ENCODE measurements around the gene SYF2.
A peak's percentile ranks its signal among the peaks of the same experiment; 100 is the strongest.
"Not testable (repeated sequence)": the region's sequence is repeated elsewhere in the genome, so short reads cannot be mapped to it uniquely, and the experiment has no call there.

The SYF2 gene

DNA sequence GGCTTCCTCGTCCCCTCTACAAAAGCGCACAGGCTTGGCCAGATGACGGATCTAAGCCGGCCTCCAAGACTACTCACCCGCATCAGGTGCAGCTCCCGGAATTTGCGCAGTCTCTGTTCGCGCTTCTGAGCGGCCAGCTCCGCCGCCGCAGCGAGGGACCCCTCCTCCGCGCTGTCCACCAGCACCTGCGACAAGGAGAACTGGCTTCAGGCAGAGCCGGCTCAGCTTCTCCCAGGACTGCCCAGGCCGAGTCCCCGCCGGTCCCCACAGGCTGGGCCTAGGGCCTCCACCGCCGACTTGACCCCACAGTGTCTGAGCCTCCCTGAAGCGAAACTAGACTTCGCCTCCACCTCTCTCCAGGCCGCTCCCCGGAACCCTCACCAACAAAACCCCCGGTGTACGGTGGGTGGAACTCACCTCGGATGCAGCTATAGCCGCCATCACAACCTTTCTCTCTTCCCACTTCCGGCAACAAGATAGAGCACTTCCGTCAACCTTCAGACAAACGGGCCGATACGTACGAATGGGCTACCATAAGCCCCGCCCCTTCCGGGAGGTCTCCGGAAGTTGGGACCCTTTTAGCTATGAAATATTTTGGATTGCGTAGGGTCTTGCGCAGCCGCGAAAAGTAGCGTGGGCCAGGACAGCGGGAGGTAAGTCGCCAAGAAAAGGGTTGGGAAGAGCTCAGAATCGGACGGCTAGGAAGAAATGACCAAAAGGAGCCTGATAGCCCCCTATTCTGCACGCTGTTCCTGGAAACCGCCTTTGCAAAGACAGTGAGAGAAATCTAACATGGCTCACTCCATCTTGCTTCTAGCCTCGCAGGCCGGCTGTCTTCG is at the start of gene SYF2:
Gene SYF2 (minus strand): TSS at position 476 of the 839 bp plus-strand sequence. CDS start 35 bp downstream, at position 441.
- peak; percentile 72 to 83 (median 77) for DNase-seq (ENCODE audit: low read depth in 3 of 3)

DNA sequence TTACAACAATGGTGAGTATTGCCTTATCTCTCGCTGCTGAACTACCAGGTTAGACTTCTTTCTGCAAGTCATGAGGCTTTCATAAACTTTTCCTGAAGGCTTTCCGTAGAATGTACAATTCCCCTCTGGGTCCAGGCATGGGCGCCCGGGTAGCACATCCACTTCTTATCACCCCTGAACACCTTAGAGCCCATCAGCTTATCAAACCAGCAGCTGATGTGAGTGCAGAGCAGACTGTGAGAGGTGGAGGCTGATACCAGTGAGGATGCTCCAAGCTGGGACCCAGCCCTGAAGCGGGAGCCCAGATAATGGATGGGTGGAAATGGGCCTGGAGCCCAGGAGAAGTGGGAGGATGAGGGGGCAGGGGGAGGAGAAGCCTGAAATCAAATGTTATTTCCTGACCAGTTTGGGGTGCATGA is 47.4 kb upstream of the SYF2 start:
- not testable (repeated sequence) for DNase-seq (ENCODE audit: low read depth in 3 of 3)

DNA sequence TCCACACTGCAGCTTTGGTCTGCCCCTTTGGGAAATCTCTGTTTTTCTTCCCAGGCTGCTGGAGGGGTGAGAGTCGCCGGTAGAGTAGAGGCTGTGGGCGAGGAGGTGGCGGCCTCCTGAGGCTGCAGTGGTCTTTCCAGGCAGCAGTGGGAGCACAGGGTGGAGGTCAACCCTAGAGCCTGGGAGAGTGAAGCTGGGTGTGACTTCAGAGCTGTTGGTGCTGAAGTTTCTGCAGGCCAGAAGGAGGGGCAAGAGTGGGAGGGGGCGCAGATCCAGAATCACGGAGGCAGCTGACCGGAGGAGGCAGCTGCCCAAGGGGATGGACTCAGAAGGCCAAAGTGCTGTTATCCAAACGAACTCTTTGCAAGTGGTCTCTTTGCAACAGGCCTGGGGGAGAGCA is 46.5 kb upstream of the SYF2 start:
- DNase-seq (ENCODE audit: low read depth in 3 of 3) = not testable (repeated sequence)

DNA sequence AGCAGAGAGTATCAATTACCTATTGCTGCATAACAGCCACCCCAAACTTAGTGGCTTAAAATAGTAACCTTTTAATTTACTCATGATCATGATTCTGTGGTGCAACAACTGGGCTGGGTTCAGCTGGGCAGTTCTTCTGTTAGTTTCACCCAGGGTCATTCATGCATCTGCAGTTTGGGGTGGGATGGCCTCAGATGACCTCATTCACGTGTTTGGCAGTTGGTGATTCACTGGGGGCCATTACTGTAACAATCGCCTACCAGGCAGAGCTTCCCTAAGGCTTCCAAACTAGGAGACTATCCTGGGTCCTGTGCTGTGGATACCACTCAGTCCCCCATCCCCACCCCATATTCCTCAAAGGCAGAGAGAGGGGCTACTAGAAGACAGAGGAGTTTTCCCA is 46.1 kb upstream of the SYF2 start:
- not testable (repeated sequence) for DNase-seq (ENCODE audit: low read depth in 3 of 3)

DNA sequence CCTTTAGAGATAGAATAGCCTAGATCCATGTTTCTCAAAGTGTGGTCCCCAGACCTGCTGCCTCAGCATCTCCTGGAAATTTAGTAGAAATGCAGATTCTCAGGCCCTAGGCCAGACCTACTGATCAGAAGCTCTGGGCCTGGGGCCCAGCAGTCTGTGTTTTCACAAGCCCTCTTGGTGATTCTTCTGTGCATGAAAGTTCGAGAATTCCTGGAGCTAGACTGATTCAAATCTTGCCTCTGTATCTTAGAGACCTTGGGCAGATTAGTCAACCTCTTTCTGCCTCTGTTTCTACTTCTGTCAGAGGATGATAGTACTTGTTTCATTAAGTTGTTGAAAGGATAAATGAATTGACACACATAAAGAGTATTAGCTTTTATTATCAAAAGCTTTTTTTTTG is 45.0 kb upstream of the SYF2 start:
- DNase-seq (ENCODE audit: low read depth in 3 of 3) = not testable (repeated sequence)

DNA sequence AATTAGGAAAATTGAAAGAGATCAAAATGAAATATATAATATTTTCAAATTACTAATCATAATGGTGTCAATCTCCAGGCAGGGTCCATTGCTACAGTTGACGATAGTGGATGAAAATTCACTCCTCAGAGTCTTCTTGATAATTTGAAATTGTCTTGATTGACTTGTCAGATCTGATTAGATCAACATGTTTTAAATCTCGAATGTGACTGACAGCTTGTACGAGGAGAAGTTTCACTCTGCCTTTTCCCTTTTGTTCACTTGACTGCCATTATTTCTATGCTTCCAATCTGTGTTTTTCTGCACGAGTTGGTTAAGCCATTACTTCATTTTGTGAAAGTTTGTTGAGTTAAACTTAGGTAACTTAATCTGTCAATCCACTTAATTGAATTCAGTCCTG is 43.3 kb upstream of the SYF2 start:
- DNase-seq (ENCODE audit: low read depth in 3 of 3) = not testable (repeated sequence)

DNA sequence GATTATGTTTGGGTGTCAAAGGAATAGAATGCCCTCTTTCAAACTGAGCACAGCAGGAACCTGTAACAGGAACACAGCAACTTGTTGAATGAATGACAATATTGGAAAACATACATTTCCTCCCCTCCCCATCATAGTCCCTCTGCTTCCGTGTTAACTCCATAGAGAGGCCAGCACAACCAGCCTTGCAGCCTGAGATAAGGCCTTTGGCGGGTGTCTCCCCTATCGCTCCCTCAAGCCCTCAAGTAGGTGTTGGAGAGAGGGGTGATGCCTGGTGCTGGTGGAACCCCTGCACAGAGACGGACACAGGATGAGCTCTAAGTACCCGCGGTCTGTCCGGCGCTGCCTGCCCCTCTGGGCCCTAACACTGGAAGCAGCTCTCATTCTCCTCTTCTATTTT is 39.9 kb upstream of the SYF2 start, which contains the start of gene RHD:
Gene RHD (plus strand): TSS at position 272 of the 400 bp plus-strand sequence. CDS start 39 bp downstream, at position 311.
- not testable (repeated sequence) for DNase-seq (ENCODE audit: low read depth in 3 of 3)

DNA sequence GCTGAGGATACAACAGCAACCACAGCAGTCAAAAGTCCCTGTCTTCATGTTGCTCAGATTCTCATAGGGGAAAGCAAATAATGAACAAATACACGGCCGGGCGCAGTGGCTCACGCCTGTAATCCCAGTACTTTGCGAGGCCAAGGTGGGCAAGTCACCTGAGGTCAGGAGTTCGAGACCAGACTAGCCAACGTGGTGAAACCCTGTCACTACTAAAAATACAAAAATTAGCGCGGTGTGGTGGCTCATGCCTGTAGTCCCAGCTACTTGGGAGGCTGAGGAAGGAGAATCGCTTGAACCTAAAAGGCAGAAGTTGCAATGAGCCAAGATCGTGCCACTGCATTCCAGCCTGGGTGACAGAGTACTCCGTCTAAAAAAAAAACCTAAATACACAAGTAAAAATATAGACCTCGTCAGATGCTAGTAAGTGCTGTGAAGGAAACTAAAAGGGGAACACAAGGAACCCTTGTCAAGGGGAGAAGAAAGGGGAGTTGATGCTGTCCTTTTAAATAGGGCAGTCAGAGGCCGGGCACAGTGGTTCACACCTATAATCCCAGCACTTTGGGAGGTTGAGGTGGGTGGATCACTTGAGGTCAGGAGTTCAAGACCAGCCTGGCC is 36.0 kb upstream of the SYF2 start:
- DNase-seq (ENCODE audit: low read depth in 3 of 3) = not testable (repeated sequence)

DNA sequence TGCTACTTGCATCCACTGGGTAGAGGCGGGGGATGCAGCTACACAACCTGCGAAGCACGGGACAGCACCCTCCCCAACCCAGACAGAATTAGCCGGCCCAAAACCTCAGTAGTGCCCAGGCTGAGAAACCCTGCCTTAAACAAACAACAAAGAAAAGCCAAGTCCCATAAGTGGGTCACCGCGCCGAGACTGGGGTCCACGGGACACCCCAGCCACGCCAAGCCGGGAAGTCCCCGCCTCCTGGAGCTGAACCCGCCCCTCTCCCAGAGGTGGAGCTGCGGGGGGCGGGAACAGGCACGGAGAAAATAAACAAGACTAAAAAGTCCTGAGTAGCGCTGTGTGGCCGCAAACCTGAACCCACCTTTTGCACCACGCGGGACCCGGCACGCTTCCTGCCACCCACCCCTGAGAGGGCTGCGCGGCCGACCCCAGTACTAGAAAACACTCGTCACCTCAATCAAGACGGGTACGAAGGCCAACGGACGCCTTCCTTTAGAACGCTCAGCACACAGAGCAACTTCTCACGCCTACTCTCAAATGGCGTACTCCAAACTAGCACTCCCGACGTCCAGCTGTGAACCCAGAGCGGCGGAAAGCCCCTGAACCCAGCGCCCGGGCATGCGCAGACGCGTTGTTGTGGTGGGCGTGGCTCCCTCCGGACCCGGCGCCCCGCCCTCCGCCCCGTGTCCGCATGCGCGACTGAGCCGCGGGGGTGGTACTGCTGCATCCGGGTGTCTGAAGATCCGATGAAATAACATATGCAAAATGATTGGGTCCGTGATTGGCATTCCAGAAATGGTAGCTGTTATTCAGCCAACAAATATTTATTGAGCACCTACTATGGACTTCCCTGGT is 35.2 kb upstream of the SYF2 start:
- DNase-seq (ENCODE audit: low read depth in 3 of 3) = peak; percentile 68 to 86 (median 85)

DNA sequence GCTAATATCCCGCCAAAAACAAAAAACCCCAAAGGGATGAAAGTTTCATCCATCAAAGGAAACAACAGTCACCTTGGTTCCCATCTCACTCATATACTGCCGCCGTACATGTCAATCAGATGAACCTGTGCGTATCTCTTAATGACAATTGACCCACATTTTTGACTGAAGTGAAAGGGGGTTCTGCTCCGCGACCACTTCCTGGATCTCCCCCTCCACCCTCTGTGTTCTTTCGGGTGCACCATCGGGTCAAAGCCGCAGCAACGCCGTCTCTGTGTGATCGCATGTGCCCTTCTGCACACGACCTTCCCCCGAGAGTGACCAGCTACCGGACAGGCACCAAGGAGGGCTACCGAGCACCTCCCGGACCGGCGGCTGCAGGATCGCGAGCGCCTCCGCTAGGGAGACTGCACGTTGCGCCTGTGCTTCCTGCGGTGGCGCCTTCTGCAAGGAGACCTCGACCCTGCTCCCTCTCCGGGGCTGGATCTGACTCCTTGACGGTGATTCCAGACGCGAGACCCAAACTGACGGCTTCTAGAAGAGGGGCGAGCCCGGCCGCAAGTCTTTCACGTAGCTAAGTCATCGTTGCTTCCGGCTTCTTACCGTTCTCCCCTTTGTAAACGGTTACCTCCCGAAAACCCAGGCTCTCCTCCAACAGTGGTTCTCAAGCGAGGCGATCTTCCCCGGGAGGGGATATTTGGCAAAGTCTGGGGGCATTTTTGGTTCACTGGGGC is 34.4 kb upstream of the SYF2 start:
- not testable (repeated sequence) for DNase-seq (ENCODE audit: low read depth in 3 of 3)

DNA sequence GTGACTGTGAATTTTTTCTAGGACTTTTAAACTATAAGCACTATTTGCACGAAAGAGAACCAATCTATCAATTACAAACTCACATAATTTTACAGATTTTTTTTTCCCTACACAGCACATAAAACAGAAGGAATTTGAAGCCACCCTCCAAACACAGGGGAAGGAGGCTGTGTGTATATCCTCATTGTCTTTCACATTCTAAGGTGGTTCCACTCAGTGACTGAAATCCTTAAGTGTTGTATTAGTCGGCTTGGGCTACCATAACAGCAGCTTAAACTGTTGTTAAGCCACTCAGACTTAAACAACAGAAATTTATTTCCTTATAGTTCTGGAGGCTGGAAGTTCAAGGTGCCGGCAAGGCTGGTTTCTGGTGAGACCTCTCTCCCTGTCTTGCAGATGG is 28.0 kb upstream of the SYF2 start:
- DNase-seq (ENCODE audit: low read depth in 3 of 3) = not testable (repeated sequence)

DNA sequence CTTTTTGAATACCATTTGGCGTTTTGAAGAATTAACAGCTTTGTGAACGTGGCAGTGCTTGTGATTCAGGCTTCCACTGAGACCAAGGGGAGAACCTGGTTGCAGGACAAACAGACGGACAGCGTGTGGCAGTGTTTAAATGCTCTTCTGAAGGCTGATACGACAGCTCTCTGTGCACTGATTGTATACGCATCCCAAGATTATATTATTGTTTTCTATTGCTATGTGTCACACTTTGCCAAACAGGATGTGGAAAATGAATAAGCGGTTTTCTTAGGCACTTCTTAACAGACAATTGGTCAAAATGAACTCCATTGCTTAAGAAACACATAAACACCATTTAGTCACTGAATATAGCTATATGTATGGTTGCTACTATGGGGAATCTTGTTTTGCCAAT is 27.5 kb upstream of the SYF2 start:
- not testable (repeated sequence) for DNase-seq (ENCODE audit: low read depth in 3 of 3)

DNA sequence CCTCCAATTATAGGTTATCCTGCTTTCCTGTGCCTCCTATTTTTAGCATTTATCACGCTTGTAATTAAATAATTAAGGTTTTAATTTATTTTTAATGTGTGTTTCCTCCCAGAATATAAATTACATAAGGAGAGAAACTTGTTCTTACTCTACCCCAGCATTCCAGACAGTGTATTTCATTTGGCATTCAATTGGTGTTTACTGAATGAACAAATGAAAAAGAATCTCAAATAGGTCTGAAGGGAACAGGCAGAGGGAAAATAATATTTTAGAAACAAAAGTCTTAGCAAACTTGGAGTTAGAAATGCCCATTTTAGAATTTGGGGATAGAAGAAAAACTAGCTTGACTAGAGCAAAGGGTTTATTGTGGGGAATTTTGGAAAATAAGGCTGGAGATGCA is 24.9 kb upstream of the SYF2 start:
- no peak for DNase-seq (ENCODE audit: low read depth in 3 of 3)

DNA sequence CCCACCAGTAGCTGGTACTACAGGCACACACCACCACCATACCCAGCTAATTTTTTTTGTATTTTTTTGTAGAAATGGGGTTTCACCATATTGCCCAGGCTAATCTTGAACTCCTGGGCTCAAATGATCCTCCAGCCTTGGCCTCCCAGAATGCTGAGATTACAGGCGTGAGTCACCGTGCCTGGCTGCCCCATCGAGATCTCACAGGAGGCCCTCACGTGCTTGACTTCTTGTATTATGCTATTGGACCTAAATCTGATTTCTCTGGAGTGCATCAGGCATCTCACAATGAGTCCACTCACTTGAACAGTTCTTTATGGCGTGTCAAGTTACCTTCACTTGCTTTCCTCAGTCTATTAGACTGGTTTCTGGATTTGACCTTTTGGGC is 24.3 kb upstream of the SYF2 start:
- no peak for DNase-seq (ENCODE audit: low read depth in 3 of 3)

DNA sequence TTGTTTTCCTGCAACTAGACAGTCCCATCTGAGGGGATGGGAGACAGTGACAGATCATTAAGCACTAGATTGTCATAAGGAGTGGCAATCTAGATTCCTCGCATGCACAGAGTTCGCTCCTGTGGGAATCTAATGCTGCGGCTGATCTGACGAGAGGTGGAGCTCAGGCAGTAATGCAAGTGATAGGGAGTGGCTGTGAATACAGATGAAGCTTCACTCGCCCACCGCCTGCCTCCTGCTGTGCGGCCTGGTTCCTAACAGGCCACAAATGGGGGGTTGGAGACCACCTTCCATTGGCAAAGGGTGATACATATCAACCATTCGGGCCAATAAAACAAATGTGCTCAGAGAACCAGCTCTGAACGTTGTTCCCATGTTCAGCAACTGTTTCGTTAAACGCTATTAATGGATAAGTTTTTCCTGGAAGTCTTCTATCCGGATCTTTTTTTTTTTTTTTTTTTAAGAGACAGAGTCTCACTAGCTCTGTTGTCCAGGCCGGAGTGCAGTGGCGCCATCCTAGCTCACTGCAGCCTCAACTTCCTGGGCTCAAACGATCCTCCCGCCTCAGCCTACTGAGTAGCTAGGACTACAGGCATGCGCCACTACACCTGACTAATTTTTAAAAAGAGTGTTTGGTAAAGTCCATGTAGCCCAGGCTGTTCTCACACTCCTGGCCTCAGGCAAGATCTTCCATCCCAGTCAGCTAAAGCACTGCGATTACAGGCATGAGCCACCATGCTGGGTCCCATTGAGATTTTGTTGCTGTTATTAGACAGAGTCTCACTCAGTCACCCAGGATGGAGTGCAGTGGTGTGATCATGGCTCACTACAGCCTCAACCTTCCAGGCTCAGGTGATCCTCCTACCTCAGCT is 23.6 kb upstream of the SYF2 start:
- no peak for DNase-seq (ENCODE audit: low read depth in 3 of 3)

DNA sequence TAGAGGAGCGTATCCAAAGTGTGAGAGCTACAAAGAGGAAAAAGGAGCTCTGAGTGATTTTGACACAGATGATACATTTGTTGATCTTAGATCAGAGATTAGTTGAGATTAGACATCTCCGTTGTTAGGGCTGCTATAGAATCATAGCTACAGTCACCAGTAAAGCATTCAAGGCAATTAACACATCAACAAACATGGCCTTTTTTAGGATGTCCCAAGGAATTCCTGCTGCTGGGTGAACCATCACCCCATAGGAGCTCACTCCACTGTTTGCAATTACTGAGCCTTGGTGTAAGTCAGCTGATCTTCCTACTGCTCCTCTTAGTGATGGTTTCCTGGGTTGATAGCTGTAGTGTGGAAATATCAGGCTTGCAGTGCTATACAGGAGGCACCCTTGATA is 21.6 kb upstream of the SYF2 start:
- no peak for DNase-seq (ENCODE audit: low read depth in 3 of 3)

DNA sequence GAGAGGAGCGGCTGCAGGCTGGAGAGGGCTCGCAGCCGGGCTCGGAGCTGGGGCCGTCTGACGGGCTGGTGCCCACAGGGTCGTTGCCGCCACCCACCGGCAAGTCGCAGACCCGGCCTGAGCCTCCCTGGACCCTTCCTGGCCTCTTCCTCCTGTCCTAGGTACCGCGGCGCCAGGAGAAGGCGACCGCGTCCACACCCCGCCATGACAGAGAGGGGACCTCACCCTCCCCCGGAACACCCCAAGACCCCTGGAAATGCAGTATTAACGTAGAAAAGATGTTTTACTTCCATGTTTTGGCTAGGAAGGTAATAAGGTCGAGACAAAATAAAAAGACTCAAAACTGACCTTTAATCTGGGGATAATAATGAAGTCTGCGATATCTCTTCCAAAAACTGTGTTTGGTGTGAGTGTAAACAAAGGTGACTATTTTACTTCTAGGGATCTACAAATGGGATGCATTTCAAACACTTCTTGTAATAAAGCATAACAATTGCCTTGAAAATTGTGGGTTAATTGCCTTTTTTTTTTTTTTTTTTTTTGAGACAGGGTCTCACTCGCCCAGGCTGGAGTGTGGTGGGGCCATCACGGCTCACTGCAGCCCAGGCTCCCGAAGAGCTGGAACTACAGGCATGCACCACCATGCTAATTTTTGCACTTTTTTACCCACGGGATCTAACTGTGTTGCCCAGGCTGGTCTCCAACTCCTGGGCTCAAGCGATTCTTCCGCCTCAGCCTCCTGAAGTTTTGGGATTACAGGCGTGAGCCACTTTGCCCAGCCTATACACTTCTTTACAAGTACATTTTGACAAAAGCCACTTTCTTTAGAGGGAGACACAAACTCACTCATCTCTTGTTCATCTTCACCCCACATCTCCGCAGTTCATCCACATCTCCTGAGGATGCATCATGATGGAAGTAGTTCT is 15.8 kb upstream of the SYF2 start:
- DNase-seq (ENCODE audit: low read depth in 3 of 3) = no peak

DNA sequence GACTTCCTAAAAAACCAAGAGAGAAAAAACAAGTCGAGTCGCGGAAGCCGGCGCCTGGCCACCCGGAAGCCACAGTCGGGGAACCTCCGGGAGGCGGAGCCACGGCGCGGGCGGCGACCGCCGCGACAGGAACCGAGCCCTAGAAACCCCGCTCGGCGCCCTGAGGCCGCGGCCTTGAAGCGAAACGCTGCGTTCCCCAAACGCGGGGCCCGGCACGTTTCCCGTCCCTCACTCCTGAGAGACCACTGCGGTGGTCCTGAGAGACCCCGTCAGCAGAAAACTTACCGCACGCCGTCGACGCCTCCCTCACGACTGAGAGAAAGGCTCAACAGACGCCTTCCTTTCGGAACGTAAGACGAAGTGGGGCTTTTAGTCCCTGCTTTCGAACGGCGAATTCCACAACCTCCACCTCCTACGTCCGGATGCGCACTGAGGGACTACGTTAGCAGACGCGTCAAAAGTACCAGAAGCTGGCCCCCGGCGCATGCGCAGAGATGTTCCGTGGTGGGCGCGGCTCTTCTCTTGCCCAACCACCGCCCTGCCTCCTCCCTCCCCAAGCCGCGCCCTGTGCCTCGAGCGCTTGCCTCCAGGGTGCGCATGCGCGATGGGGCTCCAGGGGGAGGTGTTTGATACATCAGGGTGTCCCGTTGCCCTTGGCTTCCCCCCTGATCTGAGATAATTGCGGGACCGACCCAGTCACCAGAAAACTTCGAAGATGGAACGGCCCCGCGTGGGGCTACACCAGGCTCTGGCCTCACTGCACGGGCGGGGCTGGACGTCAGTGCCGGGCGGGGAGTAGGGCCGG is 14.9 kb upstream of the SYF2 start, which contains the start of gene RSRP1:
Gene RSRP1 (minus strand): TSS at position 431 of the 805 bp plus-strand sequence. CDS start 491 bp downstream, outside the sequence.
- peak; percentile 99 to 100 (median 100) for DNase-seq (ENCODE audit: low read depth in 3 of 3)

Data from stimulated activated CD4-positive, alpha-beta T cell treated with anti-CD3 and anti-CD28 coated beads, TNF-alpha, amount 100 ng/mL, for 48 hours (primary cell).